Heart right ventricle (tissue), 16 donors: ENCODE measurements around the gene PHACTR2. TPM values are rescaled to one million over a fixed set of nuclear protein-coding genes. Genes with fewer than 3 reads are reported as not detected.
A peak's percentile ranks its signal among the peaks of the same experiment; 100 is the strongest.

Source experiments
- ATAC-seq, 8 donors: fragments of 200-7000 bp; cut with Tn5 transposase; one replicate each; pipeline ENCODE4 v1.9.1; 2020; ENCODE audit warnings: mild to moderate bottlenecking in 8 of 8, moderate library complexity in 8 of 8, moderate number of reproducible peaks in 1 of 8
- DNase-seq, 2 donors: peaks; one replicate each; pipeline ENCODE4 v3.0.0-alpha.2; 2020
- H3K27ac ChIP-seq, 10 donors: fragments of 200-600 bp; sonication (generic) in 2 of 10; one replicate each; pipeline versions ENCODE4 v1.5.0 to v1.8.0; 2020 to 2022; ENCODE audit warnings: mild to moderate bottlenecking in 3 of 10
- H3K27me3 ChIP-seq, 7 donors: fragments of 200-600 bp; one replicate each; pipeline ENCODE4 v1.8.0; 2021 to 2022; ENCODE audit warnings: mild to moderate bottlenecking in 2 of 7
- H3K36me3 ChIP-seq, 9 donors: fragments of 200-600 bp; sonication (generic) in 1 of 9; one replicate each; pipeline versions ENCODE4 v1.5.0 to v1.8.0; 2020 to 2022; ENCODE audit warnings: mild to moderate bottlenecking in 2 of 9
- H3K4me1 ChIP-seq, 9 donors: fragments of 200-600 bp; sonication (generic) in 1 of 9; one replicate each; pipeline versions ENCODE4 v1.5.0 to v1.8.0; 2020 to 2022; ENCODE audit warnings: mild to moderate bottlenecking in 4 of 9
- H3K4me3 ChIP-seq, 10 donors: fragments of 200-600 bp; sonication (generic) in 2 of 10; one replicate each; pipeline versions ENCODE4 v1.5.0 to v1.8.0; 2020 to 2022; ENCODE audit warnings: mild to moderate bottlenecking in 7 of 10, moderate library complexity in 2 of 10
- H3K9me3 ChIP-seq, 11 donors: fragments of 200-600 bp in 10 of 11; sonication (generic) in 2 of 11; one replicate each; pipeline versions ENCODE4 v1.5.0 to v1.8.0; 2013 to 2022; ENCODE audit warnings: mild to moderate bottlenecking in 2 of 11, control low read depth in 1 of 11, moderate library complexity in 1 of 11
- WGBS, 2 donors: extraction: QIAGEN DNeasy Blood & Tissue Kit; methylation state at CpG; one replicate each; pipeline ENCODE4 v1.1.7; 2013; ENCODE audit warnings: inconsistent platforms in 1 of 2; 5-methylcytosine and 5-hydroxymethylcytosine counted together
- intact Hi-C, 10 donors: fragments of 100-400 bp; cut with DNase I; formaldehyde crosslinking; loops; one replicate each; pipeline versions ENCODE4 v1.11.1 to v1.14.2; 2022
- polyA plus RNA-seq, 2 donors: library from polyadenylated mRNA; stranded (reverse); fragments of 200-250 nt; gene quantifications; one replicate each; pipeline ENCODE4 v1.2.3, GENCODE V29; 2013
- total RNA-seq, 10 donors: library from RNA; stranded (reverse); fragmentation: NEBNext Ultra II Directional in 3 of 10; extraction: Animal tissue kit (Norgen Biotek cat#: 25700) in 3 of 10; gene quantifications; one replicate each; pipeline versions ENCODE4 v1.2.1 to v1.2.4, GENCODE V29; 2021 to 2023
- TF ChIP-seq, protein P1 (sequence below), 9 donors: fragments of 200-600 bp; sonication (generic) in 2 of 9; IDR thresholded peaks; one replicate each; pipeline versions ENCODE4 v1.5.0 to v1.8.0; 2021 to 2022; ENCODE audit warnings: antibody characterized with exemption in 9 of 9, mild to moderate bottlenecking in 5 of 9, moderate library complexity in 1 of 9
- donor health status: Arrhythmogenic right ventricular cardiomyopathy.
- donor health status: ischemic (EF 13 %, LVEDD 7.1; RV severe dilation, severe dysfunction).
- donor health status: healthy with polysubstance abuse.
- donor health status: DM: no; HTN: yes; CAD: no.
- donor health status: DM: no; HTN: no; CAD: no.
- donor health status: ischemic (EF 25% LVEDD 6.9; RV normal size, moderate dysfunction).
- donor health status: ischemic (EF 25% LVEDD 5.7; RV mildly dilated, moderate dysfunction).
- donor health status: healthy.
- donor health status: DM: yes; HTN: yes; CAD: no.
- donor health status: Ischemic cardiomyopathy.
- donor health status: ischemic (EF 35%, LVEDD 5.7; RV mildly dilated, moderate dysfunction).
- donor health status: nonischemic (EF 11% LVEDD 7.7; RV severe dilation, severe dysfunction).
- donor health status: DM: yes; HTN: yes; CAD: no.
- donor health status: PGD.
- donor health status: ischemic (EF 29% LVEDD 5.4; RV normal size, mild dysfunction).
- donor health status: nonischemic (EF 23%, LVEDD 6.1; RV moderate dilation, normal function).

The PHACTR2 gene
- total and polyA plus RNA-seq, 12 donors, result 6.5 to 96.3 (median 70.2) TPM

DNA sequence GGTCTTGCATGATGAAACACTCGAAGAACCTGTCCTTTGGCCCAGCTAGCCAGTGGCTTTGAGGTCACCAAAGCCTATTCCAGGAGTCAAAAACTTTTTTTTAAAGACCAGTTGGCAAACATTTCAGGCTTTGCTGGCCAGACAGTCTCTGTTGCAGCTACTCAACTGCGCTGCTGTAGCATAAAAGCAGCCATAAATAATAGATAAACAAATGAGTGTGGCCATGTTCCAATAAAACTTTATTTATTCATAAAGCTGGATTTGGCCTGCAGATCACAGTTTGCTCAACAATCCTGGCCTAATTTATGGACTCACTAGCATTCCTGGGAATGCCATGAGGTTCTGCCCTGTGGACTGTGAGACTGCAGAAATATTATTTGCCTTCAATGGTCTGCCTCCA lies 96.6 kb downstream of the PHACTR2 start:
- peak overlapping the region in 9 of 10 donors; percentile 1 to 63 (median 38) for H3K27ac ChIP-seq
- intact Hi-C loops, result loop anchor here in 1 of 10 donors (10.0 kb wide), 1 partner anchor 190 kb away; no protein-coding TSS in a partner anchor

DNA sequence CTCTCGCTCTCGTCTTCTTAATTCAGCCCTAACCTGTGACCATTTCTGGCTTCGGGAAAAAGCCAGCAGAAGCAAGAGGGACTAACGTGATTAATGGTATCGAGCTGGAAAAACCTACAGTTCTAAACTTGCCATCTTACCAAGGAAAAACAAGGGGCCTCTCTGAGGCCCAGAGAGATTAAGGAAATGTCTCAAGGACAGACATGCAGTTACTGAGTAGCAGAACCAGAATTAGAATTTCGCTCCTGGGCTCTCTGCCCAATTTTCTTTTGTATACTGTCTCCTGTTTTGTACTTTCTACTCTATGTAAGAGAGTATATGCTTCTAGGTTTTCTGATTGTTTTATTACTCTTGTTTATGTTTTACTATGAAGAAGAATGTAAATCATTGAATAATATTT lies 97.6 kb downstream of the PHACTR2 start:
- 48 to 55% methylated on average over 6 of the region's 6 CpGs for WGBS, 2 donors
- Histone ChIP-seq H3K27me3 (no peaks in the 10 kb centered on the region), H3K4me1 (peaks cover 8 to 54% (median 32%) of the 10 kb centered on the region in 9 donors), H3K36me3 (peaks cover 0 to 77% (median 24%) of the 10 kb centered on the region in 9 donors), H3K9me3 (no peaks in the 10 kb centered on the region), H3K4me3 (no peak overlapping the region), H3K27ac (peak overlapping the region in 3 of 10 donors; percentile 10 to 63 (median 57))
- DNase-seq (peak in 1 of 2 donors; percentile 12), ATAC-seq (peak in 2 of 8 donors; percentile 48 to 53)
- intact Hi-C loops, result loop anchor here in 1 of 10 donors (10.0 kb wide), 1 partner anchor 191 kb away; no protein-coding TSS in a partner anchor
- TF ChIP-seq, protein P1, sequence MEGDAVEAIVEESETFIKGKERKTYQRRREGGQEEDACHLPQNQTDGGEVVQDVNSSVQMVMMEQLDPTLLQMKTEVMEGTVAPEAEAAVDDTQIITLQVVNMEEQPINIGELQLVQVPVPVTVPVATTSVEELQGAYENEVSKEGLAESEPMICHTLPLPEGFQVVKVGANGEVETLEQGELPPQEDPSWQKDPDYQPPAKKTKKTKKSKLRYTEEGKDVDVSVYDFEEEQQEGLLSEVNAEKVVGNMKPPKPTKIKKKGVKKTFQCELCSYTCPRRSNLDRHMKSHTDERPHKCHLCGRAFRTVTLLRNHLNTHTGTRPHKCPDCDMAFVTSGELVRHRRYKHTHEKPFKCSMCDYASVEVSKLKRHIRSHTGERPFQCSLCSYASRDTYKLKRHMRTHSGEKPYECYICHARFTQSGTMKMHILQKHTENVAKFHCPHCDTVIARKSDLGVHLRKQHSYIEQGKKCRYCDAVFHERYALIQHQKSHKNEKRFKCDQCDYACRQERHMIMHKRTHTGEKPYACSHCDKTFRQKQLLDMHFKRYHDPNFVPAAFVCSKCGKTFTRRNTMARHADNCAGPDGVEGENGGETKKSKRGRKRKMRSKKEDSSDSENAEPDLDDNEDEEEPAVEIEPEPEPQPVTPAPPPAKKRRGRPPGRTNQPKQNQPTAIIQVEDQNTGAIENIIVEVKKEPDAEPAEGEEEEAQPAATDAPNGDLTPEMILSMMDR (IDR thresholded peaks at IDR 0.05), result no peak

More for the DNA sequence above, 96.6 kb downstream of the PHACTR2 start:
- ATAC-seq (peak in 5 of 8 donors; percentile 16 to 44 (median 30)), DNase-seq (no peak)
- 40 to 52% methylated on average over 2 of the region's 2 CpGs for WGBS, 2 donors
- Histone ChIP-seq H3K4me1 (peaks cover 8 to 53% (median 32%) of the 10 kb centered on the region in 9 donors), H3K36me3 (peaks cover 0 to 76% (median 24%) of the 10 kb centered on the region in 9 donors), H3K4me3 (no peak overlapping the region), H3K9me3 (no peaks in the 10 kb centered on the region), H3K27me3 (no peaks in the 10 kb centered on the region)
- TF ChIP-seq, protein P1 (IDR thresholded peaks at IDR 0.05), result no peak

DNA sequence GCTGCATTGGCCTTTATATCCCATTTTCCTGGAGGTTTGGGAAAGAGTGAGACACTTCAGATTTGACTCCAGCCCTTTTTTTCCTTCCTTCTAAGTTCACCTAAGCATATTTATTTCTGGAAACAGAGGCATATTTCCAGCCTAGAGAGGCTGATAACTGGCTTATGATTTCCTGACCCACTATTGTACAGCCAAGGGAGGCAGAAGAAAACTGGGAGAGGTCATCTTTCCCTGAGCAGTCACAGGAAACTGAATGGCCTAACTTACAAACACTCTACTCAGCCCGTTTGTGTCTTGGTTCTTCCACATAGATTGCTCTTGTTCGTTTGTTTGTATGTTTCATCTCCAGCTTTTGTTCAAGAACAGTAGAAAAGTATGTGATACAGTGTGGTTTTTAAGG lies 101.2 kb downstream of the PHACTR2 start:
- H3K4me1 ChIP-seq, result peaks cover 8 to 38% (median 24%) of the 10 kb centered on the region in 9 donors
- TF ChIP-seq, protein P1 (IDR thresholded peaks at IDR 0.05), result no peak
- 59 to 60% methylated on average over 2 of the region's 2 CpGs for WGBS, 2 donors
- peak overlapping the region in 4 of 10 donors; percentile 8 to 67 (median 25) for H3K27ac ChIP-seq
- H3K4me3 ChIP-seq, result no peak overlapping the region
- H3K9me3 ChIP-seq, result no peaks in the 10 kb centered on the region
- peaks cover 0 to 92% (median 31%) of the 10 kb centered on the region in 9 donors for H3K36me3 ChIP-seq
- intact Hi-C loops, result loop anchor here in 1 of 10 donors (10.0 kb wide), 1 partner anchor 194 kb away; no protein-coding TSS in a partner anchor
- DNase-seq (no peak), ATAC-seq (peak in 3 of 8 donors; percentile 51 to 60 (median 56))
- no peaks in the 10 kb centered on the region for H3K27me3 ChIP-seq

DNA sequence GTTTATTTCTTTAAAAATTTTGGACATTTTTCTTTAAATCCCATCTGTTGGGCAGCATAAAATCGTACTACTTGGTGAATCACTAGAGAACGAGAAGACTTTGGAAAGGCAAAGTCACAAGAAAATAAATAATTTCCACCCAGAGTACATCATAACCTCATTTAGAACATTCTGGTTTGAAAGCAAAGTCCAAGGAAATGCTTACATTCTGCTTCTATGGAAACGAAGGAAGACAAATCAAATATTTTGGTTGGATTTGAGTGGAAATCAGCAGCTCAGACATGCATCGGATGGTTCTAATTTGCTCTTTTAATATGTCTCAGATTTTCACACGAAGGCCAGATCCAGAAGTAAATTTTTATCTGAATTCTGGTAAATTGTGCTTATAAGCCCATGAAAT lies 104.7 kb downstream of the PHACTR2 start:
- ATAC-seq, result peak in 1 of 8 donors; percentile 33
- 69 to 80% methylated on average over 5 of the region's 5 CpGs for WGBS, 2 donors

More for the DNA sequence above, 104.7 kb downstream of the PHACTR2 start:
- Histone ChIP-seq H3K9me3 (peaks cover 0 to 19% (median 5%) of the 10 kb centered on the region in 11 donors), H3K4me1 (peaks cover 0 to 16% (median 6%) of the 10 kb centered on the region in 9 donors), H3K4me3 (no peak overlapping the region), H3K27me3 (no peaks in the 10 kb centered on the region), H3K36me3 (peaks cover 0 to 96% (median 29%) of the 10 kb centered on the region in 9 donors), H3K27ac (peak overlapping the region in 2 of 10 donors; percentile 7 to 28)
- intact Hi-C loops, result no loop called here
- TF ChIP-seq, protein P1 (IDR thresholded peaks at IDR 0.05), result no peak
- DNase-seq, result no peak
